SK-N-SH treated with all-trans-retinoic acid at 6 μM for 48 hours (cell line): ENCODE results near the gene ANKRA2.

ENCODE experiments used
- ATAC-seq: fragments of 200-7000 bp; cut with Tn5 transposase; 3 replicates; pipeline ENCODE4 v1.9.1; 2020; ENCODE audit warnings: mild to moderate bottlenecking, moderate library complexity
- ARNTL ChIP-seq: fragments of 450-650 bp; formaldehyde crosslinking; IDR thresholded peaks from 2 replicates; pipeline ENCODE4 v1.5.0; 2020; ENCODE audit warnings: low read depth, mild to moderate bottlenecking, moderate library complexity, borderline replicate concordance
- BACH2 ChIP-seq: fragments of 250-450 bp; sonication (Bioruptor Pico); IDR thresholded peaks from 2 replicates; pipeline ENCODE4 v1.9.0; 2021; ENCODE audit warnings: mild to moderate bottlenecking, borderline replicate concordance
- CREB5 ChIP-seq: fragments of 250-450 bp; sonication (Bioruptor Pico); IDR thresholded peaks from 2 replicates; pipeline ENCODE4 v1.5.1; 2020; ENCODE audit warnings: low read depth, mild to moderate bottlenecking, moderate library complexity
- CSDC2 ChIP-seq: fragments of 250-450 bp; sonication (Bioruptor Pico); IDR thresholded peaks from 2 replicates; pipeline ENCODE4 v1.5.0; 2020; ENCODE audit warnings: mild to moderate bottlenecking, moderate library complexity
- CSRNP3 ChIP-seq: fragments of 250-450 bp; sonication (Bioruptor Pico); IDR thresholded peaks from 2 replicates; pipeline ENCODE4 v1.5.1; 2021; ENCODE audit warnings: mild to moderate bottlenecking, moderate library complexity
- ESRRG ChIP-seq: fragments of 250-450 bp; sonication (Bioruptor Pico); IDR thresholded peaks from 2 replicates; pipeline ENCODE4 v1.6.1; 2021; ENCODE audit warnings: mild to moderate bottlenecking
- ISL1 ChIP-seq: fragments of 250-450 bp; sonication (Bioruptor Pico); IDR thresholded peaks from 2 replicates; pipeline ENCODE4 v2.1.2; 2022; ENCODE audit warnings: mild to moderate bottlenecking, moderate library complexity
- OSR1 ChIP-seq: fragments of 250-450 bp; sonication (Bioruptor Pico); IDR thresholded peaks from 2 replicates; pipeline ENCODE4 v1.8.0; 2022; ENCODE audit warnings: moderate library complexity, mild to moderate bottlenecking, inconsistent platforms
- PATZ1 ChIP-seq: fragments of 250-450 bp; sonication (Bioruptor Pico); IDR thresholded peaks from 2 replicates; pipeline ENCODE4 v1.8.0; 2020; ENCODE audit warnings: mild to moderate bottlenecking, moderate library complexity, borderline replicate concordance
- POU6F1 ChIP-seq: fragments of 250-450 bp; sonication (Bioruptor Pico); IDR thresholded peaks from 2 replicates; pipeline ENCODE4 v1.8.0; 2021; ENCODE audit warnings: low read depth, mild to moderate bottlenecking, moderate library complexity, borderline replicate concordance
- RARB ChIP-seq: fragments of 250-450 bp; sonication (Bioruptor Pico); IDR thresholded peaks from 2 replicates; pipeline ENCODE4 v1.8.0; 2021; ENCODE audit warnings: mild to moderate bottlenecking, moderate library complexity
- TCF4 ChIP-seq: fragments of 250-450 bp; sonication (Bioruptor Pico); IDR thresholded peaks from 2 replicates; pipeline ENCODE4 v1.8.0; 2021; ENCODE audit warnings: mild to moderate bottlenecking, moderate library complexity, borderline replicate concordance
- TOX ChIP-seq: fragments of 250-450 bp; sonication (Bioruptor Pico); IDR thresholded peaks from 2 replicates; pipeline ENCODE4 v1.8.0; 2021; ENCODE audit warnings: mild to moderate bottlenecking, moderate library complexity, borderline replicate concordance
- ZC3H10 ChIP-seq: fragments of 250-450 bp; sonication (Bioruptor Pico); IDR thresholded peaks from 2 replicates; pipeline ENCODE4 v1.5.1; 2021; ENCODE audit warnings: mild to moderate bottlenecking, moderate library complexity
- ZFP3 ChIP-seq: fragments of 250-450 bp; sonication (Bioruptor Pico); IDR thresholded peaks from 2 replicates; pipeline ENCODE4 v1.5.0; 2020; ENCODE audit warnings: mild to moderate bottlenecking, moderate library complexity
- ZFP30 ChIP-seq: fragments of 450-650 bp; formaldehyde crosslinking; IDR thresholded peaks from 2 replicates; pipeline ENCODE4 v1.5.0; 2022; ENCODE audit warnings: mild to moderate bottlenecking, moderate library complexity
- ZNF565 ChIP-seq: fragments of 450-650 bp; formaldehyde crosslinking; conservative IDR thresholded peaks from 2 replicates; pipeline ENCODE4 v1.5.0; 2020; ENCODE audit warnings: low read depth, mild to moderate bottlenecking, moderate library complexity
- ZNF70 ChIP-seq: fragments of 450-650 bp; formaldehyde crosslinking; IDR thresholded peaks from 2 replicates; pipeline ENCODE4 v1.5.0; 2020; ENCODE audit warnings: mild to moderate bottlenecking, moderate library complexity
- ZNF8 ChIP-seq: fragments of 450-650 bp; formaldehyde crosslinking; IDR thresholded peaks from 2 replicates; pipeline ENCODE4 v1.5.0; 2020; ENCODE audit warnings: mild to moderate bottlenecking, moderate library complexity

Gene ANKRA2

GRCh38 chr5:73605223-73606087, 40.0 kb upstream of the ANKRA2 start (continued):
- no peak for TF ChIP-seq PATZ1 (CRISPR knock-in tag)
- no peak for TF ChIP-seq TOX (CRISPR knock-in tag)
- TF ChIP-seq ZC3H10 (CRISPR knock-in tag) = no peak
- no peak for TF ChIP-seq CSRNP3

- TF ChIP-seq RARB (CRISPR knock-in tag) = no peak
- no peak for ATAC-seq
These were observed 38.6 kb upstream of the ANKRA2 start for GRCh38 chr5:73603998-73604397.

GRCh38 chr5:73599380-73599779, 33.9 kb upstream of the ANKRA2 start:
- ATAC-seq = no peak
- TF ChIP-seq ISL1 (CRISPR knock-in tag) (no peak), ZC3H10 (CRISPR knock-in tag) (no peak), CSDC2 (CRISPR knock-in tag) (no peak), TOX (CRISPR knock-in tag) (no peak), ZFP30 (no peak), PATZ1 (CRISPR knock-in tag) (no peak), ESRRG (CRISPR knock-in tag) (no peak), ZNF8 (CRISPR knock-in tag) (no peak), OSR1 (CRISPR knock-in tag) (no peak), ZFP3 (CRISPR knock-in tag) (no peak), ARNTL (no peak), CSRNP3 (no peak)

GRCh38 chr5:73596705-73597328, 31.4 kb upstream of the ANKRA2 start:
- peak; percentile 56; the same call in 2 of the 3 replicates for ATAC-seq
- TF ChIP-seq ZNF565 (CRISPR knock-in tag) (no peak), TCF4 (CRISPR knock-in tag) (no peak), POU6F1 (CRISPR knock-in tag) (no peak), OSR1 (CRISPR knock-in tag) (no peak), TOX (CRISPR knock-in tag) (no peak), ZNF8 (CRISPR knock-in tag) (no peak), ZC3H10 (CRISPR knock-in tag) (no peak), CSDC2 (CRISPR knock-in tag) (no peak), ISL1 (CRISPR knock-in tag) (no peak), PATZ1 (CRISPR knock-in tag) (no peak), CREB5 (CRISPR knock-in tag) (no peak), ZNF70 (CRISPR knock-in tag) (no peak), BACH2 (CRISPR knock-in tag) (no peak)
